Sigmoid colon (tissue), 7 donors: Measurements from ENCODE around the gene ACSM6. TPM values are rescaled to one million over a fixed set of nuclear protein-coding genes. Genes with fewer than 3 reads are reported as not detected.

Source experiments
- DNase-seq: peaks from one replicate; pipeline ENCODE4 v3.0.0-alpha.2; 2019
- H3K27ac ChIP-seq, 4 donors: fragments of 200-600 bp; sonication (generic); one replicate each; pipeline ENCODE4 v1.5.1; 2016 to 2019; ENCODE audit warnings: mild to moderate bottlenecking in 1 of 4
- H3K27me3 ChIP-seq, 3 donors: fragments of 200-600 bp; sonication (generic); one replicate each; pipeline ENCODE4 v1.5.1; 2019; ENCODE audit warnings: mild to moderate bottlenecking in 1 of 3
- H3K36me3 ChIP-seq, 4 donors: fragments of 200-600 bp; sonication (generic); one replicate each; pipeline ENCODE4 v1.5.1; 2016 to 2019
- H3K4me1 ChIP-seq, 4 donors: fragments of 200-600 bp; sonication (generic); one replicate each; pipeline ENCODE4 v1.5.1; 2017 to 2019
- H3K4me3 ChIP-seq, 4 donors: fragments of 200-600 bp; sonication (generic); one replicate each; pipeline ENCODE4 v1.5.1; 2017 to 2019; ENCODE audit warnings: mild to moderate bottlenecking in 2 of 4, moderate library complexity in 1 of 4
- H3K9me3 ChIP-seq, 4 donors: fragments of 200-600 bp in 3 of 4; sonication (generic) in 3 of 4; one replicate each; pipeline versions ENCODE4 v1.5.1 to v1.6.1; 2013 to 2019
- EP300 ChIP-seq, 4 donors: sonication (generic); formaldehyde crosslinking; IDR thresholded peaks; one replicate each; pipeline ENCODE4 v1.6.1; 2017; ENCODE audit warnings: antibody characterized with exemption in 4 of 4
- POLR2A ChIP-seq, 2 donors: fragments of 450-650 bp; IDR thresholded peaks; one replicate each; pipeline ENCODE4 v1.6.1; 2016; ENCODE audit warnings: antibody characterized with exemption in 2 of 2, mild to moderate bottlenecking in 2 of 2, moderate library complexity in 2 of 2
- POLR2AphosphoS5 ChIP-seq, 4 donors: sonication (generic); formaldehyde crosslinking; IDR thresholded peaks; one replicate each; pipeline ENCODE4 v1.6.1; 2017; ENCODE audit warnings: antibody characterized with exemption in 4 of 4
- WGBS, 2 donors: extraction: QIAGEN DNeasy Blood & Tissue Kit; methylation state at CpG; one replicate each; pipeline ENCODE4 v1.1.7; 2013; 5-methylcytosine and 5-hydroxymethylcytosine counted together
- intact Hi-C: fragments of 100-400 bp; cut with DNase I; formaldehyde crosslinking; loops from one replicate; pipeline ENCODE4 v1.15.1; 2023
- polyA plus RNA-seq, 3 donors: library from polyadenylated mRNA; stranded (reverse); fragments of 200-250 nt; gene quantifications; one replicate each; pipeline ENCODE4 v1.2.3, GENCODE V29; 2013
- total RNA-seq, 4 donors: library from RNA; depleted of rRNA; stranded (reverse); fragments of >200 nt; gene quantifications; one replicate each; pipeline ENCODE4 v1.1.0, GENCODE V29; 2016
- TF ChIP-seq, protein P1 (sequence below), 4 experiments: fragments of 450-650 bp in 3 of 4; fragments of 200-600 bp in 1 of 4; IDR thresholded peaks; one replicate each; pipeline ENCODE4 v1.5.1; 2016 to 2019; ENCODE audit warnings: antibody characterized with exemption in 4 of 4, mild to moderate bottlenecking in 3 of 4, moderate library complexity in 2 of 4
- donor health status: healthy with polysubstance abuse.
- donor health status: Bipolar disorder and iron deficiency.
- donor health status: healthy.

Gene ACSM6
- total and polyA plus RNA-seq, 7 donors, result 0.55 TPM; not detected in 6

GRCh38 chr10:95183271-95184230 is 10.5 kb upstream of the ACSM6 start:
- intact Hi-C loops, result loop anchor here (2.0 kb wide), 1 partner anchor 59 kb away; no protein-coding TSS in a partner anchor
- TF ChIP-seq POLR2A (IDR thresholded peaks at IDR 0.05) (no peak), EP300 (IDR thresholded peaks at IDR 0.05) (no peak), POLR2AphosphoS5 (IDR thresholded peaks at IDR 0.05) (peak in 2 of 4 donors; percentile 37 to 53)
- TF ChIP-seq, protein P1, sequence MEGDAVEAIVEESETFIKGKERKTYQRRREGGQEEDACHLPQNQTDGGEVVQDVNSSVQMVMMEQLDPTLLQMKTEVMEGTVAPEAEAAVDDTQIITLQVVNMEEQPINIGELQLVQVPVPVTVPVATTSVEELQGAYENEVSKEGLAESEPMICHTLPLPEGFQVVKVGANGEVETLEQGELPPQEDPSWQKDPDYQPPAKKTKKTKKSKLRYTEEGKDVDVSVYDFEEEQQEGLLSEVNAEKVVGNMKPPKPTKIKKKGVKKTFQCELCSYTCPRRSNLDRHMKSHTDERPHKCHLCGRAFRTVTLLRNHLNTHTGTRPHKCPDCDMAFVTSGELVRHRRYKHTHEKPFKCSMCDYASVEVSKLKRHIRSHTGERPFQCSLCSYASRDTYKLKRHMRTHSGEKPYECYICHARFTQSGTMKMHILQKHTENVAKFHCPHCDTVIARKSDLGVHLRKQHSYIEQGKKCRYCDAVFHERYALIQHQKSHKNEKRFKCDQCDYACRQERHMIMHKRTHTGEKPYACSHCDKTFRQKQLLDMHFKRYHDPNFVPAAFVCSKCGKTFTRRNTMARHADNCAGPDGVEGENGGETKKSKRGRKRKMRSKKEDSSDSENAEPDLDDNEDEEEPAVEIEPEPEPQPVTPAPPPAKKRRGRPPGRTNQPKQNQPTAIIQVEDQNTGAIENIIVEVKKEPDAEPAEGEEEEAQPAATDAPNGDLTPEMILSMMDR (IDR thresholded peaks at IDR 0.05), result peak; percentile 34 to 83 (median 49)
- H3K36me3 ChIP-seq, result no peaks in the 10 kb centered on the region
- DNase-seq, result peak; percentile 87
- H3K27me3 ChIP-seq, result peaks cover 0 to 4% (median 0%) of the 10 kb centered on the region in 3 donors
- H3K4me1 ChIP-seq, result peaks cover 0 to 13% (median 8%) of the 10 kb centered on the region in 4 donors
- H3K27ac ChIP-seq, result peak overlapping the region; percentile 74 to 83 (median 81)
- WGBS, 2 donors, result 3% methylated on average over 85 of the region's 85 CpGs
- peak overlapping the region; percentile 46 to 70 (median 56) for H3K4me3 ChIP-seq
- H3K9me3 ChIP-seq, result no peaks in the 10 kb centered on the region

- DNase-seq, result no peak
Measured at GRCh38 chr10:95187617-95188016, 6.4 kb upstream of the ACSM6 start.

GRCh38 chr10:95188593-95188992 is 5.4 kb upstream of the ACSM6 start:
- no peaks in the 10 kb centered on the region for H3K36me3 ChIP-seq
- intact Hi-C loops, result no loop called here
- DNase-seq, result no peak
- no peak overlapping the region for H3K27ac ChIP-seq
- peaks cover 0 to 6% (median 5%) of the 10 kb centered on the region in 4 donors for H3K4me1 ChIP-seq
- no peaks in the 10 kb centered on the region for H3K9me3 ChIP-seq
- peaks cover 0 to 4% (median 0%) of the 10 kb centered on the region in 3 donors for H3K27me3 ChIP-seq
- no peak overlapping the region for H3K4me3 ChIP-seq
- no peak for TF ChIP-seq EP300 (IDR thresholded peaks at IDR 0.05)
- no peak for TF ChIP-seq POLR2A (IDR thresholded peaks at IDR 0.05)
- TF ChIP-seq, protein P1 (IDR thresholded peaks at IDR 0.05), result no peak
- TF ChIP-seq POLR2AphosphoS5 (IDR thresholded peaks at IDR 0.05), result no peak

More at GRCh38 chr10:95187617-95188016, 6.4 kb upstream of the ACSM6 start:
- intact Hi-C loops, result no loop called here
- TF ChIP-seq POLR2A (IDR thresholded peaks at IDR 0.05), result no peak
- TF ChIP-seq, protein P1 (IDR thresholded peaks at IDR 0.05), result no peak
- no peak for TF ChIP-seq EP300 (IDR thresholded peaks at IDR 0.05)
- no peak for TF ChIP-seq POLR2AphosphoS5 (IDR thresholded peaks at IDR 0.05)
- H3K27me3 ChIP-seq, result peaks cover 0 to 4% (median 0%) of the 10 kb centered on the region in 3 donors
- no peaks in the 10 kb centered on the region for H3K9me3 ChIP-seq
- 90 to 93% methylated on average over 3 of the region's 3 CpGs for WGBS, 2 donors
- no peak overlapping the region for H3K27ac ChIP-seq
- no peaks in the 10 kb centered on the region for H3K36me3 ChIP-seq
- peaks cover 0 to 13% (median 8%) of the 10 kb centered on the region in 4 donors for H3K4me1 ChIP-seq
- no peak overlapping the region for H3K4me3 ChIP-seq

GRCh38 chr10:95196046-95196445 is 2.0 kb downstream of the ACSM6 start:
- Histone ChIP-seq H3K27me3 (no peaks in the 10 kb centered on the region), H3K27ac (no peak overlapping the region), H3K4me3 (no peak overlapping the region), H3K36me3 (no peaks in the 10 kb centered on the region), H3K4me1 (no peaks in the 10 kb centered on the region), H3K9me3 (no peaks in the 10 kb centered on the region)
- DNase-seq, result no peak
- intact Hi-C loops, result no loop called here
- TF ChIP-seq, protein P1 (IDR thresholded peaks at IDR 0.05), result no peak
- no peak for TF ChIP-seq POLR2AphosphoS5 (IDR thresholded peaks at IDR 0.05)
- TF ChIP-seq EP300 (IDR thresholded peaks at IDR 0.05), result no peak
- no peak for TF ChIP-seq POLR2A (IDR thresholded peaks at IDR 0.05)
- 76 to 87% methylated on average over 3 of the region's 3 CpGs for WGBS, 2 donors
